Activated CD4-positive, alpha-beta T cell treated with anti-CD3 and anti-CD28 coated beads, Interleukin-2, amount 10 ng/mL, durations not matched to agents 24 days and 14 days (primary cell): ENCODE data around the gene NFIA. TPM values are rescaled to one million over a fixed set of nuclear protein-coding genes. Genes with fewer than 3 reads are reported as not detected.

Experiments used
- DNase-seq: peaks from one replicate; pipeline ENCODE4 v3.0.0; 2022
- H3K27ac Mint-ChIP-seq: one replicate; pipeline ENCODE4 v1.8.0; 2022; ENCODE audit warnings: mild to moderate bottlenecking, mixed read lengths
- H3K27me3 Mint-ChIP-seq: one replicate; pipeline ENCODE4 v1.8.0; 2022; ENCODE audit warnings: mixed read lengths
- H3K36me3 Mint-ChIP-seq: one replicate; pipeline ENCODE4 v1.8.0; 2022; ENCODE audit warnings: low read depth, mild to moderate bottlenecking, mixed read lengths
- H3K4me1 Mint-ChIP-seq: one replicate; pipeline ENCODE4 v1.8.0; 2021; ENCODE audit warnings: mixed read lengths
- H3K4me3 Mint-ChIP-seq: one replicate; pipeline ENCODE4 v1.8.0; 2022; ENCODE audit warnings: mild to moderate bottlenecking, moderate library complexity, mixed read lengths
- H3K9me3 Mint-ChIP-seq: one replicate; pipeline ENCODE4 v1.8.0; 2021; ENCODE audit warnings: mixed read lengths
- intact Hi-C: fragments of 100-400 bp; cut with micrococcal nuclease; formaldehyde crosslinking; loops from one replicate; pipeline ENCODE4 v1.15.1; 2023
- total RNA-seq: library from RNA; stranded (reverse); gene quantifications from 2 replicates; pipeline ENCODE4 v1.2.3, GENCODE V29; 2022

The NFIA gene
- total RNA-seq, 1 donor from 2014 or later: 0.63 TPM

DNA sequence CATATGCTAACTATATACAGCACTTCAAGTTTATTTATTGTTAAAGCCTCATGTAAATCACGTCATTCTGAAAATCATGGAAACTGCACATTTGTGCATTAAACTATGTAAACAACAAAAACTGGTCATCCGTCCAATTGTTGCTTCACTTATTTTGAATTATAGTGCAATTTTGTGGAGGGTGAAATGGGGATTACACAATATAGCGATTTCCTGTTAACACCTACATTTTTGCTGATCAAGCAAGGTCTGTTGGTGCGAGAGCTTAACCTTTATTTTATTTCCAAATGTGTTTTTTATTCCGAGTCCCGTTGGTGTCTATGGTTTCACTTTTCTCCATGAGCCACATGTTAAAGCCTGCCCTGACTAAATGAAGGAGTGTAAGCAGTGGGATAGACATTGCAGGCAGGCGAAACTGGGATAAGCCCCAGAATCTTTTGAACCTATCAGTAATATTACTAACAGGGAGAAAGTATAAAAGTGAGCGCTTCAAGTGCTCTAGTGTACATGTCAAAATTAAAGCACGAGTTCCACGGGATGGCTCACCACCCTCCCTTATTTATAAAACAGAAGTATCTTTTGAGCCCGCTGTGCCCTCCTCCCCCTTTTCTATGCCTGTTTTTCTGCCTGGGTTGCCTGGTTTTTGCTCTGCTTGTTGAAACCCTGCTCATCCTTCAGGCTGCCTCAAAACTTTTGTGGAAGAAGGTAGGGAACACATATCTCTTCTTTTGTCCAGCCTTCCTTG, 120.7 kb downstream of the NFIA start:
- intact Hi-C loops: no loop called here
- H3K27me3 Mint-ChIP-seq: peaks cover 13% of the 10 kb centered on the region
- H3K4me1 Mint-ChIP-seq: no peaks in the 10 kb centered on the region
- no peak overlapping the region for H3K27ac Mint-ChIP-seq
- H3K9me3 Mint-ChIP-seq: no peaks in the 10 kb centered on the region
- H3K4me3 Mint-ChIP-seq: no peak overlapping the region
- no peak for DNase-seq
- H3K36me3 Mint-ChIP-seq: no peaks in the 10 kb centered on the region

DNA sequence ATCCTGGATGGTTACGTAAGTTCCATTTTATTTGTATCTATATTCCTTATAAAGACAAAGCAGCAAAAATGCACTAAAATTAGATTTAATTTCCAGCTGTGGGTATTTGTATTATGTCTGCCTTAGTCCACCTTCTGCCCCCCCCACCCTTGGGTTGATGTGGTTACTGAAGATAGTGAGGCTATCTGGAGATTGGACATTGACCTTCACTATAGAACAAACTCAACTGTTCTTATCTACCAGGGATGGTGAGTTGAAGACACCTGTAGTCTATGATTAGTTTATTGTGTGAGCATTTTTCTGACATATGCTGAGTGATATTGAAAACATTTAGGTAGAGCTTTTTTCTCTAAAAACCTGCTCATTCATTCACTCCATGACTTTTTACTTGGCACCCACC, 122.2 kb downstream of the NFIA start:
- Mint-ChIP-seq H3K4me1 (no peaks in the 10 kb centered on the region), H3K9me3 (no peaks in the 10 kb centered on the region), H3K27me3 (peaks cover 14% of the 10 kb centered on the region), H3K27ac (no peak overlapping the region), H3K36me3 (no peaks in the 10 kb centered on the region), H3K4me3 (no peak overlapping the region)
- intact Hi-C loops: no loop called here
- no peak for DNase-seq

DNA sequence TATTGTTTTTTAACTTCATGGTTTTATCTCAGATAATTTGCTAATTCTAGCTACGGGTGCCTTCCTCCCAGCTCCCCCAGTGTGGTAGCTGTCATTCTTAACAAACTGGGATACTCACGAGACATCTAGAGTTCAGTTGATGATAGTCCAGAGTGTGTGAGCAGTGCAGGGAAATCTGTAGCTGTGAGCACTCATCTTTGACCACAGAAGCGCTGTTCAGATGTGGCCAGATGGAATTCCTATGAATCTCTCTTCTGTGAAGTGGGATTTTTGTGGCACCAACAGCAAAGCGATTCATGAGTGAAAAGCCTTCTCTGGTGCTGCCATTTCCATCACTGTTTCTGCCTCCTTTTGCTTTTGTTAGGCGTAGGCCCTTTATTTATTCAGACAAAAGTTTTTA, 125.1 kb downstream of the NFIA start:
- Mint-ChIP-seq H3K4me3 (no peak overlapping the region), H3K4me1 (no peaks in the 10 kb centered on the region), H3K27ac (no peak overlapping the region), H3K27me3 (peaks cover 11% of the 10 kb centered on the region), H3K36me3 (no peaks in the 10 kb centered on the region), H3K9me3 (no peaks in the 10 kb centered on the region)
- intact Hi-C loops: no loop called here
- DNase-seq: no peak

DNA sequence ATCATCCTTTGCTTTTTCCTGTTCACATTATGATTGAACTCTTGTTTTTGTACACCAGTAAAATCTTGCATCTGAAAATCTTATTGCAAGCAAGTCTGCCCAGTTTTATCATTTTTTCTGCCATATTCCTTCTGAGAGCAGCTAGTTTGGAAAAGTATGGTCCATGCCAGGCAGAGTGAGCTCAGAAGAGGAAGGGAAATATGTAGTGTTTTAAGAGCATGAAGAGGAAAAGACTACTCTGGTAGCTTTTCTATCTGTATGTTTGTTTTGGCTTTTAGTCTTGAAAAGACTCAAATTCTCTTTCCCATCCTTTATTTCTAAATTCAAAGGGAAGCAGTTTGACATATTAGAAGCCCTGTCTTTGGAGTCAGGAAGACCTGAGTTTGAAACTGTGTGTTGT, 125.8 kb downstream of the NFIA start:
- no peak overlapping the region for H3K27ac Mint-ChIP-seq
- intact Hi-C loops: no loop called here
- H3K9me3 Mint-ChIP-seq: no peaks in the 10 kb centered on the region
- no peaks in the 10 kb centered on the region for H3K36me3 Mint-ChIP-seq
- DNase-seq: no peak
- H3K4me3 Mint-ChIP-seq: no peak overlapping the region
- H3K27me3 Mint-ChIP-seq: peaks cover 11% of the 10 kb centered on the region
- no peaks in the 10 kb centered on the region for H3K4me1 Mint-ChIP-seq

DNA sequence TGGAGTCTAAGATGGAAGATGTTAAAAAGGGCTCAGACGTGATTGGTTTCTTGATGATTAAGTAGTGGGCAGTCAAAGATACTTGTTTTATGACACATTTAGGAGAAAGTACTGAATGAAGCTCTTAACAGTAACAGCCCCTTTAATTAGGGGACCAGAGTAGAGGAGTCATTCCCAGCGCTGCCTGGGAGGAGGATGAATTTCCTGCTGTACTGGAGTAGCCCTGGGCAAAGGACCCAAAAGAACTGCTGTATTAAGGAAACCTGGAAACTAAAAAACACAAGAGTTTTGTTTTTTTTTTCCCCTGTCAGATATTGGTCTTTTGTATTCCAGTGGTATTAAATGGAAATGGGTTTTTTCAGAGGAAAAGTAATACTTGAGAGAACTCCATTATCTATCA, 126.5 kb downstream of the NFIA start:
- Mint-ChIP-seq H3K4me1 (no peaks in the 10 kb centered on the region), H3K4me3 (no peak overlapping the region), H3K27ac (no peak overlapping the region), H3K36me3 (no peaks in the 10 kb centered on the region), H3K27me3 (peaks cover 11% of the 10 kb centered on the region), H3K9me3 (no peaks in the 10 kb centered on the region)
- intact Hi-C loops: no loop called here
- DNase-seq: no peak

DNA sequence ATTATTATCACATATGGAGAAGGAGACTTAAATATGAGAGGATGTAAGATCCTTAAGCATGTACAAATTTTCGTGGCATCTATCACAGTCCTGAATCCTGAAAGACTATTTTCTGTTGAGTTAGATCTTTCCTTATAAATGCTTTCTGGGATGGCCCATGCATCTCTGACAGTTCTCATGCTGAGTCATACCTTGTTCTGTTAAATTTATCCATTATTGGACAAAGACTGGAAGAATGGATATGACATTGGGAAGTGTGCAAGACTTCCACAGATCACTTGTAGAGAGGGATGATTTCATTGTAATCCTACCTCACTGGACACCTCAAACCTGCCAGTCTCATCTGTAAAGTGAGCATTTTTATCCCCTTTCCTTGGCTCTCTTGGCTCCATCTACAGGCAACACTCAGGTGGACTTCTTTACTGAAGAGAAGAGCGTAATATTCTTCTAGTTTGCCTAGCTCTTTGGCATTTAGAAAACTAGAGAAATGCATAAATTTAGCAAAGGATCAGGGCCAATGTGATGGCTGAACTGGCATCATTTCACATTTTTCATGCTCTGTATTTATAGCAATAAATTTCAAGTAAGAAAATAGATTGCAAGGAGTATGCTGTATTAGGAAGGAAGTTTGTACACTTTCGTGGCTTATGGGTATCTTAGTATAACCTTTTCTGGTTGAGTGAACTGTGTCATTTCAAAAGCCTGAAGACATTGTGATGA, 128.2 kb downstream of the NFIA start:
- intact Hi-C loops: no loop called here
- Mint-ChIP-seq H3K4me3 (no peak overlapping the region), H3K9me3 (no peaks in the 10 kb centered on the region), H3K27ac (no peak overlapping the region), H3K4me1 (no peaks in the 10 kb centered on the region), H3K27me3 (peaks cover 11% of the 10 kb centered on the region), H3K36me3 (no peaks in the 10 kb centered on the region)
- no peak for DNase-seq

DNA sequence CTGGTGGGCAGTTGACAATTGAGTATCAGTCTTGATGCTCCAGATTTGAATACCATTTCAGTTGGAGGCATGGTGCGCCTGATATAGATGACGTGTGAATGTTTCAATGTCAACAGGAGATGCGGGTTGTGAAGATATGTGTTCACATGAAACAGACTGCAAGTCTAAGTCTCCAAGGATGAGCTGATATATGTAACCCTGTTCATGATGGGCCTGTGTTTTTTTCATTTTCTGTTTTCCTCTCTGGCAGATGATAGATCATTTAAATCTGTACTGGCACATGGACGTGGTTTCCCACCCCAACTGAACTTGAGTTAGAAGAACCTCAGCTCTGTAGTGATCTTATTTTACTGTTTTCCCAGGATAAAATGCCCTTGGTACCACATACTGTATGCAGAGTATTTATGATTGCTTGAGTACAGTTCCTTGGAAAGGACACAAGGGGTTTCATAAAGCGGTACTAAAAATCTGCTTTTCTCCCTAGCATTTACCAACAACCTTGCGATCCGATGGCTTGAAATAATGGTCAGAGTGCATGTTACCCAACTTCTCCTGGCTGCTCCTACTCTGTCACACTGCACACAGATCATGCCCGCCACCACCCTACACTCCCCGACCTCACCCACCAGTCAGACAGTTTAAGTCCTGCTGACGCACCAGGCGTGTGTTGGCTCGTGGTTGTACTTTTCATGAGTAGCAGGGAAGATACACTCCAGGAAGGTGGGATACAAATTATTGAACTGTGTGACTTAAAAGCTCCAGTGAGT, 131.1 kb downstream of the NFIA start:
- H3K36me3 Mint-ChIP-seq: no peaks in the 10 kb centered on the region
- peaks cover 6% of the 10 kb centered on the region for H3K27me3 Mint-ChIP-seq
- no peak overlapping the region for H3K4me3 Mint-ChIP-seq
- H3K27ac Mint-ChIP-seq: no peak overlapping the region
- H3K4me1 Mint-ChIP-seq: no peaks in the 10 kb centered on the region
- DNase-seq: no peak
- intact Hi-C loops: no loop called here
- no peaks in the 10 kb centered on the region for H3K9me3 Mint-ChIP-seq

DNA sequence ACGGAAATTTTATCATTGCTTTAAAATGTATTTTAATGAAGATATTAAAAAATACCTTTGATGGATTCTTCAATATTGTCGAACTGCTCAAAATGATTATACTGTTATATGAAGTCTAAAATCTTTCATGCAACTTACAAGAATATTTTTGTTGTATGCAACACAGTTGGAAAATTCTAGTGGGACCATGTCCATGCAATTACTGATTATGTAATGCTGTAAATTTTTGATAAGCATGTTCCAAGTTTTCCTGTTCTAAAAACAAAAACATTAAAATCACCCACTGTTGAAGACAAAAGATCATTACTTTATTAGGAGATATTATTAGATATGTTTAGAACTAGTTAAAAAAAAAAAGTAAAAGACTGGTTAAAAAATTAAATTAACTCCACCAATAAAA, 132.8 kb downstream of the NFIA start:
- intact Hi-C loops: no loop called here
- Mint-ChIP-seq H3K4me3 (no peak overlapping the region), H3K36me3 (no peaks in the 10 kb centered on the region), H3K27me3 (peaks cover 5% of the 10 kb centered on the region), H3K27ac (no peak overlapping the region), H3K4me1 (no peaks in the 10 kb centered on the region), H3K9me3 (no peaks in the 10 kb centered on the region)
- no peak for DNase-seq

DNA sequence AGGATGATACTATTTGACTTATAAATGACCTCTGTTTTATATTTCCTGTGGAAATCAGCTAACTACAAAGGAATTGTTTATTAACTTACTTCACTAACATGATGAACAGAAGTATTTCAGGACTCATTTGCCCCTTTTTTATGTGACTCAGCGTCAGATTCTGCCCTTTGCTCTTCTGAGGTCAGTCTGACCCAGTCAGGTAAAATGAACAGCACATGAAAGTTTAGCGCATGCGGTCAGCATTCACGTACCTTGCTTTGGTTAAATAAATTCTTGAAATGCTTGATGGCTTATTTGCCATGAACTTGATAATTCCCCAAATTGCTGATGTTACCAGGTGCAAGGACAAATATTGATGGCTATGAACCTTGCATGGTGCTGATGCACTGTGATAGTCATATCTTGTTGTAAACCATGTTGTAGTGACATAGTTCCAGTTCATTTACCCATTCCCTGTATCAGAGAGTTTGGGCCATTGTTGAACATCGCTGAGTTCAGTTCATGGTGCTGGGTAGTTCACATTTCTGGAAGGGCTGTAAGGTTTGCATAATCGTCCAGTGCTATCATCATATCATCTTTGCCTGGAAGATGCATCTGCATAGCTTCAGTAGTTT, 133.4 kb downstream of the NFIA start:
- no peak overlapping the region for H3K27ac Mint-ChIP-seq

DNA sequence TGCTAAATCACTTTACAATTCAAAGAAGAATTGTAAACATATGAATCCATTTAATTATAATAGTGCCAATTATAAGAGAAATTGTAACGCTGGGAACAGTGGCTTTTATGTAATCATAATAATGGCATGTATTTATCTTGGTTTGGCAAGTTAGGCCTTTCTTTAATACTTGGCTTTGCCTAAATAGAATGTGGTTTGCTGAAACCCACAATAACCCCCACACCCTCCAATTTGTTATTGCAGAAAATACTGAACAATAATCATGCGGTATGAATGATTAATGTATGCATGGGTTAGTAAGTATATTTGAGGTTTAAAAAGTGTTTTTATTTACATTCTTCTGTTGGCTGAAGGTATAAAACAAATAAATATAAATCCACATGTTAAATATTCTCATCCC, 138.2 kb downstream of the NFIA start:
- intact Hi-C loops: no loop called here
- Mint-ChIP-seq H3K27me3 (peaks cover 8% of the 10 kb centered on the region), H3K36me3 (no peaks in the 10 kb centered on the region), H3K4me1 (no peaks in the 10 kb centered on the region), H3K4me3 (no peak overlapping the region), H3K27ac (no peak overlapping the region), H3K9me3 (no peaks in the 10 kb centered on the region)
- DNase-seq: no peak

More for the DNA sequence above, 133.4 kb downstream of the NFIA start:
- Mint-ChIP-seq H3K4me3 (no peak overlapping the region), H3K4me1 (no peaks in the 10 kb centered on the region), H3K36me3 (no peaks in the 10 kb centered on the region), H3K27me3 (peaks cover 5% of the 10 kb centered on the region), H3K9me3 (no peaks in the 10 kb centered on the region)
- intact Hi-C loops: no loop called here
- no peak for DNase-seq

DNA sequence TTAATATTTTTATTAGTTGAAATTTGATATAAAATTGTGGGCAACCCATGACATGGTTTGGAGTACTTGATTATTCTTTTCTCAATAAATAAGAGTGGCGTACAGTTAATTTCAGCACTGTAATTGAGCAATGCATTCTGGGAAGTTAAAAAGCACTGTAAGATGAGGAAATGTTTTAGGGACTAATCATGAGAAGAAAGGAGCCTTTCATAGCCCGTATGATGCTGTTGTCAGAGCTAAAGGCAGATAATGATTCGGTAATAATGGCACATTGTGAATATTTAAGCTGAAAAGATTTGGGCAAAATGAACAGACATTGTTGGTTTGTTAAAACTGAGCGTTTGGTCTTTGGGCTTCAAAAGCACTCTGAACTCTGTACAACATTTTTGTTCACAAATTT, 139.3 kb downstream of the NFIA start:
- H3K36me3 Mint-ChIP-seq: no peaks in the 10 kb centered on the region
- no peaks in the 10 kb centered on the region for H3K4me1 Mint-ChIP-seq
- H3K4me3 Mint-ChIP-seq: no peak overlapping the region

DNA sequence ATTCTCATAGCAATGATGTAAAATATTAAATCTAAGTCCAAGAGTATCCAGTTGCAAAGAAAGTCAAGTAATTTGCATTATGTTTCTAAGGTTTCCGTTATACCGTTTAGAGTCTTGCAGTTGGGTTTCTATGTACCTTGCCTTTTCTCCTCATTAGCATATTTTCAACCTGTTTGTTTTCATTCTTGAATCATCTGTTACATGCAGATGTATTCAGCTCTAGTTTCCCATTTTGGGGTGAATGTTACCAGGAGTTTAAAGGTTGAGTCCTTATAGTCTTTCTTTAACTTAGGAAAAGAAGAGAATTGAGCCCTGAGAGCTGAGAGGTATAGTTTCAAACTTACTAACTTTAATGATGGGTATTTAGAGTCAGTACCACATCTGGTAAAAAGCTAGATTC, 139.9 kb downstream of the NFIA start:
- intact Hi-C loops: no loop called here
- DNase-seq: no peak
- Mint-ChIP-seq H3K36me3 (no peaks in the 10 kb centered on the region), H3K9me3 (no peaks in the 10 kb centered on the region), H3K27ac (no peak overlapping the region), H3K27me3 (peaks cover 8% of the 10 kb centered on the region), H3K4me3 (no peak overlapping the region), H3K4me1 (no peaks in the 10 kb centered on the region)

More for the DNA sequence above, 139.3 kb downstream of the NFIA start:
- Mint-ChIP-seq H3K27me3 (peaks cover 8% of the 10 kb centered on the region), H3K9me3 (no peaks in the 10 kb centered on the region), H3K27ac (no peak overlapping the region)
- intact Hi-C loops: no loop called here
- no peak for DNase-seq

DNA sequence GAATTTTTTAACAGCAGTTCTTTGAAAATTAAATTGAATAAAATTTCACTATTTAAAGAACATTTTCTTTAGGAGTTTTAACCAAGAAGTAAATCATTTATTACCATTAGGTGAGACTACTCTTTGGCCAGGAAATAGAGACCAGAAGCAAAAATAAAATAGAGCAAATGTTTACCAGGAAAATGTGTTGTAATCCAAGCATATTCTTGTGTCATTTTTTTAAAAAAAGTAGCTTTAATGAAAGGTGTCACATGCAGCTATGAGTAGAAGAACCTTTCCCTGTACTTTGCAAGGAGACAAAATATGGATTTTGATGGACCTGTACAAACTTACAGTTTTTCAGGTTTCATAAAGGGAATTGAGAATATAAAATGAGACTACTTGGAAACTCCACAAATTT, 140.8 kb downstream of the NFIA start:
- DNase-seq: no peak
- intact Hi-C loops: no loop called here
- no peak overlapping the region for H3K4me3 Mint-ChIP-seq
- H3K9me3 Mint-ChIP-seq: no peaks in the 10 kb centered on the region
- H3K27me3 Mint-ChIP-seq: peaks cover 8% of the 10 kb centered on the region
- H3K36me3 Mint-ChIP-seq: no peaks in the 10 kb centered on the region
- H3K27ac Mint-ChIP-seq: no peak overlapping the region
- H3K4me1 Mint-ChIP-seq: no peaks in the 10 kb centered on the region

DNA sequence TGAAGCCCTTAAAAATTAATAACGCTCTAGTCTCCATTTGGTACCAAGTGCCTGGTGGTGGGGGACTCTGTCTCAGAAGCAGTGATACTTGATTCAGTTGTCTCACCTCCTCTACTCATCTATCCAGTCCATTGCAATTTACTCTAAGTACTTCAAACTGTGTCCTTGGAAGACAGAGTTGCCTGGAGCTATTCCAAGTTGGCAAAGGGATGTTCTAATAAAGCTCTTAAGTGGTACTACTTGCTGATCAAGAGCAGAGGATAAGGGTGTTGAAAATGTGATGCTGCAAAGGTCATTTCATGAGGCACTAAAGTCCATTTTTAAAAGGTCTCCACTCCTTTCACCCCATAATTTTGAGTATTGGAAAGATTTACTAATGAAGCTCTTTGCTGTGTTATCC, 142.2 kb downstream of the NFIA start:
- Mint-ChIP-seq H3K27me3 (peaks cover 8% of the 10 kb centered on the region), H3K36me3 (no peaks in the 10 kb centered on the region), H3K4me3 (no peak overlapping the region), H3K4me1 (no peaks in the 10 kb centered on the region), H3K27ac (no peak overlapping the region), H3K9me3 (no peaks in the 10 kb centered on the region)
- intact Hi-C loops: no loop called here
- no peak for DNase-seq
